Body of pancreas (tissue), 4 donors: ENCODE data around the gene MIEF2. TPM values are rescaled to one million over a fixed set of nuclear protein-coding genes. Genes with fewer than 3 reads are reported as not detected.
A peak's percentile ranks its signal among the peaks of the same experiment; 100 is the strongest.

Experiments
- ATAC-seq: fragments of 150-250 bp; one replicate; pipeline ENCODE4 v1.9.1; 2016
- DNase-seq, 4 donors: peaks; one replicate each; pipeline ENCODE4 v3.0.0-alpha.2; 2019
- H3K27ac ChIP-seq, 4 donors: fragments of 200-600 bp; sonication (generic); 1 replicate in 3 of 4; 2 replicates in 1 of 4; pipeline versions ENCODE4 v1.5.1 to v1.6.1; 2016 to 2019; ENCODE audit warnings: mild to moderate bottlenecking in 1 of 4, mixed read lengths in 1 of 4, moderate library complexity in 1 of 4
- H3K27me3 ChIP-seq, 2 donors: fragments of 200-600 bp; sonication (generic); one replicate each; pipeline ENCODE4 v1.6.0; 2016; ENCODE audit warnings: mild to moderate bottlenecking in 1 of 2
- H3K36me3 ChIP-seq, 2 donors: fragments of 200-600 bp; sonication (generic); replicated peaks in 1 of 2; 2 replicates each; pipeline ENCODE4 v1.5.1; 2016; ENCODE audit warnings: low read depth in 2 of 2; ENCODE audit not compliant: insufficient read depth in 1 of 2
- H3K4me1 ChIP-seq: fragments of 200-600 bp; sonication (generic); one replicate; pipeline ENCODE4 v1.6.0; 2016
- H3K4me3 ChIP-seq, 2 donors: fragments of 200-600 bp; sonication (generic); 1 replicate in 1 of 2; 2 replicates in 1 of 2; pipeline ENCODE4 v1.5.1; 2016 to 2019
- H3K9me3 ChIP-seq, 3 donors: fragments of 200-600 bp; sonication (generic); 1 replicate in 2 of 3; 2 replicates in 1 of 3; pipeline ENCODE4 v1.5.1; 2016
- POLR2A ChIP-seq, 3 donors: fragments of 450-650 bp; IDR thresholded peaks; one replicate each; pipeline ENCODE4 v1.6.1; 2016; ENCODE audit warnings: antibody characterized with exemption in 3 of 3, mild to moderate bottlenecking in 2 of 3
- WGBS, 2 donors: methylation state at CpG; one replicate each; pipeline ENCODE4 v1.1.5; 2017; 5-methylcytosine and 5-hydroxymethylcytosine counted together
- intact Hi-C: fragments of 100-400 bp; cut with DNase I; formaldehyde crosslinking; loops from one replicate; pipeline ENCODE4 v1.15.1; 2023
- total RNA-seq, 2 donors: library from RNA; depleted of rRNA; stranded (reverse); fragments of >200 nt; gene quantifications; one replicate each; pipeline ENCODE4 v1.1.0, GENCODE V29; 2016
- TF ChIP-seq, protein P1 (sequence below), 7 experiments: fragments of 450-650 bp in 4 of 7; fragments of 200-600 bp in 3 of 7; sonication (generic) in 3 of 7; IDR thresholded peaks; one replicate each; pipeline ENCODE4 v1.5.1; 2016 to 2019; ENCODE audit warnings: antibody characterized with exemption in 7 of 7

The MIEF2 gene
- total RNA-seq, 2 donors from 2014 or later, result 16.2 to 21.8 TPM

DNA sequence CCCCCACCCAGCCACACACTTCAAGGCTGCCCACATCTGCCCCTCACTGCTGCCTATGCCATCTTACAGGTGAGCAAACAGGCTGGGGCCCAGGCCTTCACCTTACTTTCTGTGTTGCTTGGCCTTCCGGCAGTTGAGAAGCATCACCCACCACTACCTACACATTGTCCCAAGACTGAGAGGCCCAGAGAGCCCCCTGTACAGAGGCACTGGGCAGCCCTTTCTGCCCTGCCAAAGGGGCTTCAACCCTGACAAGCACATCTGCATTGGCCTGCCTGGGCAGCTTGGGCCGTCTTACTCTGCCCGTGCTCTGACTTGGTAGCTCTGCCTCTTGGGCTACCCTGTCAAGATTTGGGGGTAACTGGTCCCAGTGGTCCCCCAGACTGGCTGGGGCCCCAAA lies 1.2 kb downstream of the MIEF2 start:
- peaks cover 10% of the 10 kb centered on the region in 2 donors for H3K36me3 ChIP-seq
- no peaks in the 10 kb centered on the region for H3K9me3 ChIP-seq
- peaks cover 43% of the 10 kb centered on the region for H3K4me1 ChIP-seq
- 63 to 73% methylated on average over 3 of the region's 3 CpGs for WGBS, 2 donors
- H3K27ac ChIP-seq, result peak overlapping the region; percentile 91 to 98 (median 94)
- no peak overlapping the region for H3K4me3 ChIP-seq
- intact Hi-C loops, result no loop called here
- H3K27me3 ChIP-seq, result no peaks in the 10 kb centered on the region
- no peak for TF ChIP-seq POLR2A (IDR thresholded peaks at IDR 0.05)
- TF ChIP-seq, protein P1, sequence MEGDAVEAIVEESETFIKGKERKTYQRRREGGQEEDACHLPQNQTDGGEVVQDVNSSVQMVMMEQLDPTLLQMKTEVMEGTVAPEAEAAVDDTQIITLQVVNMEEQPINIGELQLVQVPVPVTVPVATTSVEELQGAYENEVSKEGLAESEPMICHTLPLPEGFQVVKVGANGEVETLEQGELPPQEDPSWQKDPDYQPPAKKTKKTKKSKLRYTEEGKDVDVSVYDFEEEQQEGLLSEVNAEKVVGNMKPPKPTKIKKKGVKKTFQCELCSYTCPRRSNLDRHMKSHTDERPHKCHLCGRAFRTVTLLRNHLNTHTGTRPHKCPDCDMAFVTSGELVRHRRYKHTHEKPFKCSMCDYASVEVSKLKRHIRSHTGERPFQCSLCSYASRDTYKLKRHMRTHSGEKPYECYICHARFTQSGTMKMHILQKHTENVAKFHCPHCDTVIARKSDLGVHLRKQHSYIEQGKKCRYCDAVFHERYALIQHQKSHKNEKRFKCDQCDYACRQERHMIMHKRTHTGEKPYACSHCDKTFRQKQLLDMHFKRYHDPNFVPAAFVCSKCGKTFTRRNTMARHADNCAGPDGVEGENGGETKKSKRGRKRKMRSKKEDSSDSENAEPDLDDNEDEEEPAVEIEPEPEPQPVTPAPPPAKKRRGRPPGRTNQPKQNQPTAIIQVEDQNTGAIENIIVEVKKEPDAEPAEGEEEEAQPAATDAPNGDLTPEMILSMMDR (IDR thresholded peaks at IDR 0.05), result no peak
- ATAC-seq (no peak), DNase-seq (no peak)

DNA sequence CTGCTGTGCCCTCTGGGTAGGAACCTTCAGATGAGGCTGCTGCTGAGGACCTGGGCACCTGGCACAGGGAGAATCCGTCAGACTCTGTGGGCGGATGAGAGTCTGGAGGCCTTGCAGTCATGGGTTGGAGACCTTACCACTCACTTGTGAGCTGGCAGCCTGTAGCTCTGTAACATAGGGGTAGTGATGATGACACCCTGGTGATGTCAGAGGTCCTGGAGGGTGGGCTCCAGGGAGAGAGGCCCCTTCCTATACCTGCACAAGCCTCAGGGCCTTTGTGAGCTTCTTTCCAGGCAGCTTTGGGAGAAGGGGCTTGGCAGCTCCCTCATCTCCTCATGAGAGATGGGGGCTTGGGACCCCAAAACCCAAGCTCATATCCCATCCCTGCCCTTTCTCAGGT lies 1.6 kb downstream of the MIEF2 start:
- ATAC-seq, result no peak
- intact Hi-C loops, result no loop called here
- Histone ChIP-seq H3K9me3 (no peaks in the 10 kb centered on the region), H3K27ac (peak overlapping the region; percentile 91 to 98 (median 94)), H3K27me3 (no peaks in the 10 kb centered on the region), H3K4me1 (peaks cover 39% of the 10 kb centered on the region), H3K36me3 (peaks cover 10% of the 10 kb centered on the region in 2 donors), H3K4me3 (no peak overlapping the region)
- no peak for DNase-seq
- TF ChIP-seq, protein P1 (IDR thresholded peaks at IDR 0.05), result no peak
- no peak for TF ChIP-seq POLR2A (IDR thresholded peaks at IDR 0.05)
- whole genome bisulfite sequencing, 2 donors, result 65% methylated on average over 2 of the region's 2 CpGs; no CpG with 5 or more reads in 1 of the 2 donors

DNA sequence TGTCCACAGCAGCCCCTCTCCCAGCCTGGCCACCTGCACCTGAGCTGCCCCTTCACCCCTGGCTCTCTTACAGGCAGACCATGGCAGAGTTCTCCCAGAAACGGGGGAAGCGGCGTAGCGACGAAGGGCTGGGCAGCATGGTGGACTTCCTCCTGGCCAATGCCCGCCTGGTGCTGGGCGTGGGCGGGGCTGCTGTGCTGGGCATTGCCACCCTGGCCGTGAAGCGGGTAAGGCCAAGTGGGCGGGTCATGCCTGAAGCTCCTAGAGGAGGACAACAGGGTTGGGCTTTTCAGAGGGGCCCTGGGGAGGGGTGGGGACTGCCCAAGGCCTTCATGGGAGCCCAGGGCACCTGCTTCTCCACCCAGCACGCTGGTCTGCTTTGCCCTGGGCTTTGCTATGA lies 2.2 kb downstream of the MIEF2 start:
- ATAC-seq (no peak), DNase-seq (peak; percentile 71 to 89 (median 84))
- 44 to 50% methylated on average over 12 of the region's 12 CpGs for WGBS, 2 donors
- TF ChIP-seq, protein P1 (IDR thresholded peaks at IDR 0.05), result no peak
- H3K36me3 ChIP-seq, result peaks cover 10% of the 10 kb centered on the region in 2 donors
- no peaks in the 10 kb centered on the region for H3K9me3 ChIP-seq
- no peaks in the 10 kb centered on the region for H3K27me3 ChIP-seq
- intact Hi-C loops, result no loop called here
- H3K4me3 ChIP-seq, result no peak overlapping the region
- H3K27ac ChIP-seq, result peak overlapping the region; percentile 91 to 98 (median 94)
- H3K4me1 ChIP-seq, result peaks cover 34% of the 10 kb centered on the region

DNA sequence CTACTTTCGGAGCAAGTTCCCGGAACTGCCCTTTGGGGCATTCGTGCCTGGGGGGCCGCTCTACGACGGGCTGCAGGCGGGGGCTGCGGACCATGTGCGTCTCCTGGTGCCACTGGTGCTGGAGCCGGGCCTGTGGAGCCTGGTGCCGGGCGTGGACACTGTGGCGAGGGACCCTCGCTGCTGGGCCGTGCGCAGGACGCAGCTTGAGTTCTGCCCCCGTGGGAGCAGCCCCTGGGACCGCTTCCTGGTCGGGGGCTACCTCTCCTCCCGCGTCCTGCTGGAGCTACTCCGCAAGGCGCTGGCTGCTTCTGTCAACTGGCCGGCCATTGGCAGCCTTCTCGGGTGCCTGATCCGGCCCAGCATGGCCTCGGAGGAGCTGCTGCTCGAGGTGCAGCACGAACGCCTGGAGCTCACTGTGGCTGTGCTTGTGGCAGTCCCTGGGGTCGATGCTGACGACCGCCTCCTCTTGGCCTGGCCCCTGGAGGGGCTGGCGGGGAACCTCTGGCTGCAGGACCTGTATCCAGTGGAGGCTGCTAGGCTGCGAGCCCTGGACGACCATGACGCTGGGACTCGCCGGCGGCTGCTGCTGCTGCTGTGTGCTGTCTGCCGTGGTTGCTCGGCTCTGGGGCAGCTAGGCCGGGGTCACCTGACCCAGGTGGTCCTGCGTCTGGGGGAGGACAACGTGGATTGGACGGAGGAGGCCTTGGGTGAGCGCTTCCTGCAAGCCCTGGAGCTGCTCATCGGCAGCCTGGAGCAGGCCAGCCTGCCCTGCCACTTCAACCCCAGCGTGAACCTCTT lies 3.6 kb downstream of the MIEF2 start:
- Histone ChIP-seq H3K27me3 (no peaks in the 10 kb centered on the region), H3K36me3 (peaks cover 10% of the 10 kb centered on the region in 2 donors), H3K9me3 (no peaks in the 10 kb centered on the region), H3K4me1 (peaks cover 29% of the 10 kb centered on the region), H3K4me3 (no peak overlapping the region), H3K27ac (no peak overlapping the region)
- TF ChIP-seq, protein P1 (IDR thresholded peaks at IDR 0.05), result no peak
- TF ChIP-seq POLR2A (IDR thresholded peaks at IDR 0.05), result no peak
- no peak for DNase-seq
- ATAC-seq, result no peak
- WGBS, 2 donors, result 80 to 93% methylated on average over 1 to 47 of the region's 50 CpGs
- intact Hi-C loops, result no loop called here

DNA sequence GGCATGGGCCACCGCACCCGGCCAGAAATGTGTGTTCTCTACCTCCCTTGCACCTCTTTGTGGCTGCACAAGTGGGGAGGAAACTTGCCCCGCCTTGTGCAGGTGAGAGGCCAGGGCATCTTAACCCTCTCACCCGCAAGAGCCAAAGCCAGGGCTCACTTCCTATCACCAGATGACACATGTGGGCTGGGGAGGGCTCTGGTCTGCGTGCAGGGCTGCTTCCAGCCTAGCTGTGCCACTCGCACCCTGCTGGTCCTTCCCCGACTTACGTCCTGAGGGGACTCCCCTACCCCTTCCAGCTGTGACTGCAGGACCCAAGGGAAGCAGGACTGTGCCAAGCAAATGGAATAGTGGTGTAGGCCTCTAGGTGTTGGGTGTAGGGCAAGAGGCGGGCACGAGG lies 6.9 kb downstream of the MIEF2 start:
- TF ChIP-seq POLR2A (IDR thresholded peaks at IDR 0.05), result no peak
- TF ChIP-seq, protein P1 (IDR thresholded peaks at IDR 0.05), result no peak
- ATAC-seq (no peak), DNase-seq (no peak)
- Histone ChIP-seq H3K9me3 (no peaks in the 10 kb centered on the region), H3K27me3 (no peaks in the 10 kb centered on the region), H3K4me3 (no peak overlapping the region), H3K27ac (no peak overlapping the region), H3K36me3 (peaks cover 10% of the 10 kb centered on the region in 2 donors), H3K4me1 (peaks cover 8% of the 10 kb centered on the region)
- 74 to 83% methylated on average over 9 to 10 of the region's 10 CpGs for WGBS, 2 donors
- intact Hi-C loops, result no loop called here
